ENCODE measurements around the gene ZNF154.

ZNF154 gene

DNA sequence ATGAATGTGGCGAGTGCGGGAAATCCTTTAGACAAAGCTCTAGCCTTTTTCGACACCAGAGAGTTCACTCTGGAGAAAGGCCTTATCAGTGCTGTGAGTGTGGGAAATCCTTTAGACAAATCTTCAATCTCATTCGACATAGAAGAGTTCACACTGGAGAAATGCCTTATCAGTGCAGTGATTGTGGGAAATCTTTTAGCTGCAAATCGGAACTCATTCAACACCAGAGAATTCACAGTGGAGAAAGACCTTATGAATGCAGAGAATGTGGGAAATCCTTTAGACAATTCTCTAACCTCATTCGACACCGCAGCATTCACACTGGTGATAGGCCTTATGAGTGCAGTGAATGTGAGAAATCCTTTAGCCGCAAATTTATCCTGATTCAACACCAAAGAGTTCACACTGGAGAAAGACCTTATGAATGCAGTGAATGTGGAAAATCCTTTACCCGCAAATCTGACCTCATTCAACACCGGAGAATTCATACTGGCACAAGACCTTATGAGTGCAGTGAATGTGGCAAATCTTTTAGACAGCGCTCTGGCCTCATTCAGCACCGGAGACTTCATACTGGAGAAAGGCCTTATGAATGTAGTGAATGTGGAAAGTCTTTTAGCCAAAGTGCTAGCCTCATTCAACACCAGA, 21.5 kb downstream of the ZNF154 start:
- TF ChIP-seq, protein P1, sequence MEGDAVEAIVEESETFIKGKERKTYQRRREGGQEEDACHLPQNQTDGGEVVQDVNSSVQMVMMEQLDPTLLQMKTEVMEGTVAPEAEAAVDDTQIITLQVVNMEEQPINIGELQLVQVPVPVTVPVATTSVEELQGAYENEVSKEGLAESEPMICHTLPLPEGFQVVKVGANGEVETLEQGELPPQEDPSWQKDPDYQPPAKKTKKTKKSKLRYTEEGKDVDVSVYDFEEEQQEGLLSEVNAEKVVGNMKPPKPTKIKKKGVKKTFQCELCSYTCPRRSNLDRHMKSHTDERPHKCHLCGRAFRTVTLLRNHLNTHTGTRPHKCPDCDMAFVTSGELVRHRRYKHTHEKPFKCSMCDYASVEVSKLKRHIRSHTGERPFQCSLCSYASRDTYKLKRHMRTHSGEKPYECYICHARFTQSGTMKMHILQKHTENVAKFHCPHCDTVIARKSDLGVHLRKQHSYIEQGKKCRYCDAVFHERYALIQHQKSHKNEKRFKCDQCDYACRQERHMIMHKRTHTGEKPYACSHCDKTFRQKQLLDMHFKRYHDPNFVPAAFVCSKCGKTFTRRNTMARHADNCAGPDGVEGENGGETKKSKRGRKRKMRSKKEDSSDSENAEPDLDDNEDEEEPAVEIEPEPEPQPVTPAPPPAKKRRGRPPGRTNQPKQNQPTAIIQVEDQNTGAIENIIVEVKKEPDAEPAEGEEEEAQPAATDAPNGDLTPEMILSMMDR (IDR thresholded peaks at IDR 0.05; ENCODE audit: control extremely low read depth, extremely low read depth, low read depth, missing control alignments), result no peak
- ChIA-PET POLR2A (no interaction called here), CTCF (no interaction called here)
- no peak for DNase-seq (ENCODE audit: extremely low spot score)

DNA sequence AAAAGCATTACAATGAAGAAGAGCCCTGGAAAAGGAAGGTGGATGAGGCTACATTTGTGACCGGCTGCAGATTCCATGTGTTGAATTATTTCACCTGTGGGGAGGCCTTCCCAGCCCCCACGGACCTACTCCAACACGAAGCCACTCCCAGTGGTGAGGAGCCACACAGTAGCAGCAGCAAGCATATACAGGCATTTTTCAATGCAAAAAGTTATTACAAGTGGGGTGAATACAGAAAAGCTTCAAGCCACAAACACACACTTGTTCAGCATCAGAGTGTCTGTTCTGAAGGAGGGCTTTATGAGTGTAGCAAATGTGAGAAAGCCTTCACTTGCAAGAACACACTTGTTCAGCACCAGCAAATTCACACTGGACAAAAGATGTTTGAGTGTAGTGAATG, 22.3 kb downstream of the ZNF154 start:
- TF ChIP-seq, protein P1 (IDR thresholded peaks at IDR 0.05; ENCODE audit: control extremely low read depth, extremely low read depth, low read depth, missing control alignments), result no peak
- CTCF ChIA-PET, result no interaction called here
- POLR2A ChIA-PET, result no interaction called here
- DNase-seq (ENCODE audit: extremely low spot score), result no peak

DNA sequence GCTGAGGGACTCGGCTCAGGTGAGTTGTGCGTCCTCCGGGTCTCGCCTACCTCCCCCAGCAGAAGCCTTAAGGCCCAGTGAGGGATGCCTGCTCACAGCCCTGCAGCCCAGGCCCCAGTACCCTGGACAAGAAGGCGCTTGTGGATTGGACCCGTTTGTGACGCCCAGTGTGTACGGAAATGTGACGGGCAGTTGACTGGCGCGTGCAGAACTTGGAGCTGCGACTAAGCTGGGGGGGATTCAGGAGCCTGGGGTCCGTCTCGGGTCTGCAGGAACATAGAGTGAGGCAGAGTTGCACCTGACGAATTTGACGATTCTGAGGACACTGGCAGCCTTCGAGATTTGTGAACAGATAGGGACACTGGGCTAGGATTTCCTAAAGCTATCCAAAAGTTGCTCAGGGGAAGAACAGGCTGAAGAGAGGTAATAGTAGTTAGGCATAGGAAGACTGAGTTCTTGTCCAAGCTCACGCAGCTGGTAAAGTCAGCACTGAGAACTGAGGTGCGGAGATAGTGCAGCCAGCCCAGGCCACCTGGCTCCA, 26.7 kb downstream of the ZNF154 start:
- DNase-seq (ENCODE audit: extremely low spot score), result no peak
- ChIA-PET POLR2A (interaction anchor here (1.2 kb wide), 1 partner anchor 25 kb away, joined by 4 read pairs; no protein-coding TSS in a partner anchor), CTCF (interaction anchor here (0.9 to 2.0 kb wide), 6 partner anchors 9 to 276 kb away, joined by 3 to 7 read pairs (median 4); partner anchors contain the start of gene ZNF211)
- TF ChIP-seq, protein P1 (IDR thresholded peaks at IDR 0.05; ENCODE audit: control extremely low read depth, extremely low read depth, low read depth, missing control alignments), result no peak

DNA sequence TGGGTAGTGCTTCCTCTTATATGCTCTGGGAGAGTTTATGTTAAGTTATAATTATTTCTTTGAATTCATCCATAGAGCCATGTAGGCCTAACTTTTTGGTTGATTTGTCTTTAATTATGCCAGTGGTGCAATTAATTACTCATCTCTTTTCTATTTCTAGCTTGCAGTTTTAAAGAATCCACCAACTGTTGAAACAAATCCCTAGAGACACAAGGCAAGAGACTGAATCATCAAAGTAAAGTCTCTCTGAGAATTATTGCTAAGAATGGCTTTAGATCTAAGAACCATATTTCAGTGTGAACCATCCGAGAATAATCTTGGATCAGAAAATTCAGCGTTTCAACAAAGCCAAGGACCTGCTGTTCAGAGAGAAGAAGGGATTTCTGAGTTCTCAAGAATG, 33.1 kb downstream of the ZNF154 start:
- DNase-seq (ENCODE audit: extremely low spot score), result no peak
- CTCF ChIA-PET, result no interaction called here
- TF ChIP-seq, protein P1 (IDR thresholded peaks at IDR 0.05; ENCODE audit: control extremely low read depth, extremely low read depth, low read depth, missing control alignments), result no peak
- POLR2A ChIA-PET, result no interaction called here

DNA sequence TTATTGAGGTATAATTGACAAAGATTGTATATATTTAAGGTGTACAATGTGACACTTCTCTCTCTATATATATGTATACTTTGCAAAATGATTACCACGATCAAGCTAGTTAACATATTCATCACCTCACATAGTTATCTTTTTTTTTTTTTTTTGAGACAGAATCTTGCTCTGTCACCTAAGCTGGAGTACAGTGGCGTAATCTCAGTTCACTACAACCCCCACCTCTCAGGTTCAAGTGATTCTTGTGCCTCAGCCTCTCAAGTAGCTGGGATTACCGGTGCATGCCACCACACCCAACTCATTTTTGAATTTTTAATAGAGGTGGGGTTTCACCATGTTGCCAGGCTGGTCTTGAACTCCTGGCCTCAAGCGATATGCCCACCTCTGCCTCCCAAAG, 36.5 kb downstream of the ZNF154 start:
- no peak for DNase-seq (ENCODE audit: extremely low spot score)
- ChIA-PET CTCF (interaction anchor here (0.8 to 2.6 kb wide), 3 partner anchors 10 to 856 kb away, joined by 3 to 7 read pairs (median 3); partner anchors contain the start of gene ZNF551), POLR2A (no interaction called here)
- TF ChIP-seq, protein P1 (IDR thresholded peaks at IDR 0.05; ENCODE audit: control extremely low read depth, extremely low read depth, low read depth, missing control alignments), result no peak

DNA sequence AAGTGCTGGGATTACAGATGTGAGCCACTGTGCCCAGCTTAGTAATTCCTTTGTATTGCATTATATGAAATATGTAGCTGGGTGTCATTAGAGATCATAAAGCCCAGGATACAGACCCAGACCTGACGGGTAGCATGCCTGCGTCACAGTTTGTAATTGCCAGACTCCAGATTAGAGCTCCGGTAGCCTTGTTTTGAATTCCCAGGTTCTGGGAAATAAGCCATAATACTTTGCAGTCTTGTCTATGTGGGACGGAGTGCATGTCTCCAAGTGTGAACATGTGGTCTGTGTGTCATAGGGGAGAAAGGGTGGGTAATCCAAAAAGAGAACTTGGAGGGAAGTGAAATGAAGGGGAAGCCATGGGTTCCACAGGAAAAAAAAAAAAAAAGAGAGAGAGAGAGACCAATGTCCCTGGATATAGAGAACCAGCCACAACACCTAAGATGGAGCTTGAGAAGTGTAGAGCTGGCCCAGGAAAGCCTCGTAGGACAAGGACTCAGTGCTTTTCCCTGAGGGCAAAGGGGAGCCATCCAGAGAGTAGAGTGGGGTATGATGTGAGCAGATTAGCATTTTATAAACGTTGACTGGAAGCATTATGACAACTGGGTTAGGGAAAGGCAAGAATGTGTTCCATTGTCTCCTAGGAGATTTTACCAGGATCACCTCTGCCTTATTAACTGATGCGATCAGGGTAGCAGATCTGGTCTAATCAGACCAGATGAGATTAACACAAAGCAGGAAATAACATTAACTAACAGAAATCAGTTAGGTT, 37.7 kb downstream of the ZNF154 start:
- TF ChIP-seq, protein P1 (IDR thresholded peaks at IDR 0.05; ENCODE audit: control extremely low read depth, extremely low read depth, low read depth, missing control alignments), result no peak
- CTCF ChIA-PET, result interaction anchor here (1.6 to 2.7 kb wide), 3 partner anchors 11 to 54 kb away, joined by 3 to 8 read pairs (median 7); partner anchors contain the start of gene ZNF551
- POLR2A ChIA-PET, result no interaction called here
- no peak for DNase-seq (ENCODE audit: extremely low spot score)
